GM21515 (cell line): ENCODE data around the gene CARS1.

Source experiments
- ATAC-seq: cut with Tn5 transposase; IDR thresholded peaks from one replicate; pipeline ENCODE4 v1.9.1; 2021; ENCODE audit not compliant: unreplicated experiment

Gene CARS1

GRCh38 chr11:2963112-2963754 is 94.0 kb downstream of the CARS1 start:
- no peak for ATAC-seq

- ATAC-seq = no peak
Measured at GRCh38 chr11:2961080-2961479, 96.1 kb downstream of the CARS1 start.

GRCh38 chr11:2960139-2960538 is 97.1 kb downstream of the CARS1 start:
- no peak for ATAC-seq

GRCh38 chr11:2958251-2958650 is 99.0 kb downstream of the CARS1 start:
- no peak for ATAC-seq

- ATAC-seq = no peak
Measured at GRCh38 chr11:2955906-2956476, 101.2 kb downstream of the CARS1 start.

GRCh38 chr11:2954263-2954662 is 103.0 kb downstream of the CARS1 start:
- ATAC-seq = no peak

- no peak for ATAC-seq
Measured at GRCh38 chr11:2952290-2952689, 104.9 kb downstream of the CARS1 start.

GRCh38 chr11:2951231-2952110 is 105.8 kb downstream of the CARS1 start:
- ATAC-seq = no peak
